H9 (cell line): ENCODE measurements around the gene VPS41. TPM values are rescaled to one million over a fixed set of nuclear protein-coding genes. Genes with fewer than 3 reads are reported as not detected.

Experiments
- DNase-seq: peaks from one replicate; pipeline ENCODE4 v3.0.0-alpha.2; 2017
- H2AFZ ChIP-seq: one replicate; pipeline ENCODE4 v1.6.1; 2013; ENCODE audit warnings: mild to moderate bottlenecking, low read length, control low read depth, moderate library complexity
- H2AK5ac ChIP-seq: 2 replicates; pipeline ENCODE4 v1.6.1; 2013; ENCODE audit warnings: low read length, control low read depth, mixed read lengths; ENCODE audit not compliant: insufficient read length
- H2BK120ac ChIP-seq: one replicate; pipeline ENCODE4 v1.6.1; 2013; ENCODE audit warnings: low read depth, mild to moderate bottlenecking, low read length, control low read depth, inconsistent platforms; ENCODE audit not compliant: poor library complexity, severe bottlenecking
- H2BK12ac ChIP-seq: 2 replicates; pipeline ENCODE4 v1.6.1; 2013; ENCODE audit warnings: low read length, control low read depth, mixed read lengths, low read depth; ENCODE audit not compliant: insufficient read length
- H2BK15ac ChIP-seq: 2 replicates; pipeline ENCODE4 v1.6.1; 2013; ENCODE audit warnings: low read depth, low read length, control low read depth
- H2BK20ac ChIP-seq: one replicate; pipeline ENCODE4 v1.6.1; 2013; ENCODE audit warnings: low read depth, mild to moderate bottlenecking, low read length, control low read depth, inconsistent platforms; ENCODE audit not compliant: poor library complexity, severe bottlenecking
- H2BK5ac ChIP-seq: 2 replicates; pipeline ENCODE4 v1.6.1; 2013; ENCODE audit warnings: low read length, control low read depth, mixed read lengths; ENCODE audit not compliant: insufficient read length
- H3K14ac ChIP-seq: 2 replicates; pipeline ENCODE4 v1.6.1; 2013; ENCODE audit warnings: low read length, control low read depth; ENCODE audit not compliant: insufficient read depth
- H3K18ac ChIP-seq: 2 replicates; pipeline ENCODE4 v1.6.1; 2013; ENCODE audit warnings: low read depth, mild to moderate bottlenecking, mixed read lengths, low read length, control low read depth; ENCODE audit not compliant: insufficient read length
- H3K23ac ChIP-seq: 2 replicates; pipeline ENCODE4 v1.6.1; 2013; ENCODE audit warnings: low read length, control low read depth, mixed read lengths, low read depth; ENCODE audit not compliant: insufficient read length
- H3K23me2 ChIP-seq: 2 replicates; pipeline ENCODE4 v1.6.1; 2013; ENCODE audit warnings: low read depth, mild to moderate bottlenecking, mixed read lengths, low read length, control low read depth; ENCODE audit not compliant: insufficient read length, poor library complexity, severe bottlenecking
- H3K27ac ChIP-seq: 2 replicates; pipeline ENCODE4 v1.5.1; 2013; ENCODE audit warnings: low read length, control low read depth, mixed read lengths, low read depth; ENCODE audit not compliant: insufficient read length
- H3K27me3 ChIP-seq: 2 replicates; pipeline ENCODE4 v1.6.1; 2013; ENCODE audit warnings: low read length, control low read depth, inconsistent platforms; ENCODE audit not compliant: insufficient read depth
- H3K4ac ChIP-seq: 2 replicates; pipeline ENCODE4 v1.6.1; 2013; ENCODE audit warnings: low read depth, mild to moderate bottlenecking, control low read depth, inconsistent platforms, low read length, moderate library complexity
- H3K4me1 ChIP-seq: 2 replicates; pipeline ENCODE4 v1.6.1; 2013; ENCODE audit warnings: low read length, control low read depth, inconsistent platforms; ENCODE audit not compliant: insufficient read depth
- H3K4me2 ChIP-seq: 2 replicates; pipeline ENCODE4 v1.6.1; 2013; ENCODE audit warnings: low read length, control low read depth, mixed read lengths; ENCODE audit not compliant: insufficient read length, insufficient read depth
- H3K56ac ChIP-seq: 2 replicates; pipeline ENCODE4 v1.6.1; 2013; ENCODE audit warnings: low read depth, mild to moderate bottlenecking, mixed read lengths, low read length, control low read depth; ENCODE audit not compliant: insufficient read length
- H3K79me1 ChIP-seq: 2 replicates; pipeline ENCODE4 v1.6.1; 2013; ENCODE audit warnings: low read depth, mild to moderate bottlenecking, moderate library complexity, low read length, control low read depth, inconsistent platforms; ENCODE audit not compliant: insufficient read depth, poor library complexity, severe bottlenecking
- H3K79me2 ChIP-seq: 2 replicates; pipeline ENCODE4 v1.6.1; 2013; ENCODE audit warnings: low read length, control low read depth, inconsistent platforms; ENCODE audit not compliant: insufficient read depth
- H3K9ac ChIP-seq: 2 replicates; pipeline ENCODE4 v1.6.1; 2013; ENCODE audit warnings: low read length, control low read depth, mixed read lengths; ENCODE audit not compliant: insufficient read length; ENCODE audit errors: extremely low read depth
- H3K9me3 ChIP-seq: one replicate; pipeline ENCODE4 v1.6.1; 2013; ENCODE audit warnings: low read depth, low read length, inconsistent platforms; ENCODE audit not compliant: control insufficient read depth
- H3T11ph ChIP-seq: one replicate; pipeline ENCODE4 v1.6.1; 2013; ENCODE audit warnings: mild to moderate bottlenecking, low read length, control low read depth, inconsistent platforms
- H4K20me1 ChIP-seq: one replicate; pipeline ENCODE4 v1.6.1; 2013; ENCODE audit not compliant: control insufficient read depth, insufficient read length, insufficient read depth
- H4K5ac ChIP-seq: 2 replicates; pipeline ENCODE4 v1.6.1; 2013; ENCODE audit warnings: low read depth, mild to moderate bottlenecking, mixed read lengths, low read length, control low read depth; ENCODE audit not compliant: insufficient read length
- H4K8ac ChIP-seq: replicated peaks from 2 replicates; pipeline ENCODE4 v1.6.1; 2013; ENCODE audit warnings: low read length, control low read depth, mixed read lengths, low read depth; ENCODE audit not compliant: insufficient read length
- H4K91ac ChIP-seq: 2 replicates; pipeline ENCODE4 v1.6.1; 2013; ENCODE audit warnings: low read depth, mild to moderate bottlenecking, moderate library complexity, mixed read lengths, low read length, control low read depth; ENCODE audit not compliant: insufficient read length
- H3K27ac Mint-ChIP-seq, 3 experiments: 2 replicates in 2 of 3; 3 replicates in 1 of 3; pipeline ENCODE4 v1.8.0; 2020 to 2021; ENCODE audit warnings: mixed read lengths in 3 of 3, mild to moderate bottlenecking in 1 of 3, moderate library complexity in 1 of 3
- H3K27me3 Mint-ChIP-seq: 2 replicates; pipeline ENCODE4 v1.8.0; 2021; ENCODE audit warnings: low read depth, mild to moderate bottlenecking, moderate library complexity, mixed read lengths
- H3K36me3 Mint-ChIP-seq, 3 experiments: 2 replicates in 2 of 3; 3 replicates in 1 of 3; pipeline ENCODE4 v1.8.0; 2020 to 2021; ENCODE audit warnings: low read depth in 3 of 3, mixed read lengths in 3 of 3; ENCODE audit not compliant: insufficient read depth in 1 of 3
- H3K4me1 Mint-ChIP-seq, 2 experiments: 2 replicates each; pipeline ENCODE4 v1.8.0; 2020; ENCODE audit warnings: mixed read lengths in 2 of 2
- H3K4me3 Mint-ChIP-seq, 2 experiments: 2 replicates in 1 of 2; 3 replicates in 1 of 2; pipeline ENCODE4 v1.8.0; 2020 to 2021; ENCODE audit warnings: mild to moderate bottlenecking in 2 of 2, mixed read lengths in 2 of 2, moderate library complexity in 1 of 2
- H3K9me3 Mint-ChIP-seq, 2 experiments: 2 replicates in 1 of 2; 3 replicates in 1 of 2; pipeline ENCODE4 v1.8.0; 2020; ENCODE audit warnings: mild to moderate bottlenecking in 2 of 2, mixed read lengths in 2 of 2, moderate library complexity in 1 of 2
- WGBS: extraction: QIAGEN DNeasy Blood & Tissue Kit; methylation state at CpG from one replicate; pipeline ENCODE4 v1.1.7; 2013; ENCODE audit warnings: missing lambda C conversion rate, low lambda C conversion rate, mixed read lengths; ENCODE audit not compliant: insufficient read length; ENCODE audit errors: extremely low coverage; 5-methylcytosine and 5-hydroxymethylcytosine counted together
- total RNA-seq: library from RNA; stranded (reverse); gene quantifications from 2 replicates; pipeline ENCODE4 v1.2.1, GENCODE V29; 2021
- TF ChIP-seq, protein P1 (sequence below): fragments of 200-600 bp; sonication (generic); conservative IDR thresholded peaks from 3 replicates; pipeline ENCODE4 v1.8.0; 2021; ENCODE audit warnings: antibody characterized with exemption, mild to moderate bottlenecking

The VPS41 gene
- total RNA-seq, 1 experiment from 2014 or later: 49.3 TPM

DNA sequence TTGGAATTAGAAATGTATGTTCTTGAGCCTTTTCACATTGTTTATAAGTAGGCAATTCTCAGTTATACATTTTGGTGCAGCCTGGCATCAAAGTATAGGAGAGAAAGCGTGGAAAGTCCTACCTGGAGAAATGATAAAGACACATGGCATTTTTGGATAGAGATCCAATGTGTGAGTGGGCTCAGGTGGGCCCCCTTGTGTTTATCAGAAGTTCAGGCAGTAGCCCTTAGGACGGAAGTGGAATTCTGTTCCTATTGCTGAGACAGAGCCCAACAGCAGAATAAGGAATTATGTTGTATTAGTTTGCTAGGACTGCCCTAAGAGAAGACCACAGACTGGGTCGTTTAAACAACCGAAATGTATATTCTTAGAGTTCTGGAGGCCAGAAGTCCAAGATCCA lies 192.6 kb downstream of the VPS41 start:
- H3K23me2 ChIP-seq: no peaks in the 10 kb centered on the region
- Mint-ChIP-seq H3K4me1 (peaks cover 14 to 17% of the 10 kb centered on the region in 2 experiments), H3K36me3 (peaks cover 2 to 13% (median 2%) of the 10 kb centered on the region in 3 experiments; a peak in 2 of 7 replicates), H3K4me3 (no peak overlapping the region), H3K9me3 (peaks cover 0 to 4% of the 10 kb centered on the region in 2 experiments; a peak in 2 of 5 replicates), H3K27me3 (no peaks in the 10 kb centered on the region), H3K27ac (no peak overlapping the region)
- no peaks in the 10 kb centered on the region for H3K9me3 ChIP-seq
- no peak overlapping the region for H2BK5ac ChIP-seq
- H3K79me2 ChIP-seq: no peaks in the 10 kb centered on the region
- no peak overlapping the region for H3K9ac ChIP-seq
- H3T11ph ChIP-seq: no peak overlapping the region
- no peak overlapping the region for H2BK120ac ChIP-seq
- H3K4me1 ChIP-seq: no peaks in the 10 kb centered on the region
- no peak overlapping the region for H2AFZ ChIP-seq
- TF ChIP-seq, protein P1, sequence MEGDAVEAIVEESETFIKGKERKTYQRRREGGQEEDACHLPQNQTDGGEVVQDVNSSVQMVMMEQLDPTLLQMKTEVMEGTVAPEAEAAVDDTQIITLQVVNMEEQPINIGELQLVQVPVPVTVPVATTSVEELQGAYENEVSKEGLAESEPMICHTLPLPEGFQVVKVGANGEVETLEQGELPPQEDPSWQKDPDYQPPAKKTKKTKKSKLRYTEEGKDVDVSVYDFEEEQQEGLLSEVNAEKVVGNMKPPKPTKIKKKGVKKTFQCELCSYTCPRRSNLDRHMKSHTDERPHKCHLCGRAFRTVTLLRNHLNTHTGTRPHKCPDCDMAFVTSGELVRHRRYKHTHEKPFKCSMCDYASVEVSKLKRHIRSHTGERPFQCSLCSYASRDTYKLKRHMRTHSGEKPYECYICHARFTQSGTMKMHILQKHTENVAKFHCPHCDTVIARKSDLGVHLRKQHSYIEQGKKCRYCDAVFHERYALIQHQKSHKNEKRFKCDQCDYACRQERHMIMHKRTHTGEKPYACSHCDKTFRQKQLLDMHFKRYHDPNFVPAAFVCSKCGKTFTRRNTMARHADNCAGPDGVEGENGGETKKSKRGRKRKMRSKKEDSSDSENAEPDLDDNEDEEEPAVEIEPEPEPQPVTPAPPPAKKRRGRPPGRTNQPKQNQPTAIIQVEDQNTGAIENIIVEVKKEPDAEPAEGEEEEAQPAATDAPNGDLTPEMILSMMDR: peak; percentile 61
- WGBS: no CpG with 5 or more reads among the region's 4 CpGs
- no peaks in the 10 kb centered on the region for H3K79me1 ChIP-seq
- no peak overlapping the region for H3K18ac ChIP-seq
- no peak overlapping the region for H2BK20ac ChIP-seq
- H3K23ac ChIP-seq: no peak overlapping the region
- no peak overlapping the region for H3K4ac ChIP-seq
- H4K91ac ChIP-seq: no peak overlapping the region
- H2BK12ac ChIP-seq: no peak overlapping the region
- no peaks in the 10 kb centered on the region for H3K27me3 ChIP-seq
- H4K5ac ChIP-seq: no peak overlapping the region
- H3K56ac ChIP-seq: no peak overlapping the region
- H2BK15ac ChIP-seq: no peak overlapping the region
- no peak for DNase-seq
- no peak overlapping the region for H3K27ac ChIP-seq
- H4K8ac ChIP-seq: no peak overlapping the region
- no peak overlapping the region for H3K4me2 ChIP-seq
- no peaks in the 10 kb centered on the region for H4K20me1 ChIP-seq
- H3K14ac ChIP-seq: no peak overlapping the region
- no peak overlapping the region for H2AK5ac ChIP-seq
